Vagina (tissue), 2 donors: ENCODE results near the gene C1QTNF2.

Experiments used
- POLR2A ChIP-seq, 2 donors: fragments of 450-650 bp; IDR thresholded peaks; one replicate each; pipeline ENCODE4 v1.6.1; 2017; ENCODE audit warnings: antibody characterized with exemption in 2 of 2, mild to moderate bottlenecking in 2 of 2, moderate library complexity in 2 of 2
- POLR2AphosphoS5 ChIP-seq, 2 donors: sonication (generic); formaldehyde crosslinking; IDR thresholded peaks; one replicate each; pipeline ENCODE4 v1.9.0; 2017; ENCODE audit warnings: antibody characterized with exemption in 2 of 2, mild to moderate bottlenecking in 2 of 2, low read depth in 1 of 2; ENCODE audit not compliant: insufficient read depth in 1 of 2
- TF ChIP-seq, protein P1 (sequence below), 3 experiments: fragments of 450-650 bp in 2 of 3; fragments of 200-600 bp in 1 of 3; sonication (generic) in 1 of 3; IDR thresholded peaks; one replicate each; pipeline ENCODE4 v1.5.1; 2017 to 2019; ENCODE audit warnings: antibody characterized with exemption in 3 of 3, mild to moderate bottlenecking in 2 of 3, moderate library complexity in 2 of 3

DNA sequence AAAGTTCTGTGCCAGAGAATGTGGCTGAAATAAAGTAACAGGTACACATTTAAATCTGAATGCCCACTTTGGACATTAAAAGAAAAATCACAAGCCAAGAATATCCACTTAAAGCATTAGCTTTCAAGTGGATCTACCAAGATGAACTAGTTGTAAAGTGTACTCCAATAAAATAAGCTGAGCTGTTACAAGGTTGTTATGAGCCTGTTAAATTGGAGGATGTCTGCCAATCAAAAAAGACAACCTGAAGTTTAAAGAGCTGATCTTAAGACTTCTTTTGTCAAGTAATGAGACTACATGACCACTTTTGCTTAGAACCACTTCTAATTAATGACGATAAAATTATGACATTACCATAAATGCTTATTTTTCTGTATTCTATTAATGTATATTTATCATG, 27.1 kb upstream of the C1QTNF2 start:
- TF ChIP-seq, protein P1, sequence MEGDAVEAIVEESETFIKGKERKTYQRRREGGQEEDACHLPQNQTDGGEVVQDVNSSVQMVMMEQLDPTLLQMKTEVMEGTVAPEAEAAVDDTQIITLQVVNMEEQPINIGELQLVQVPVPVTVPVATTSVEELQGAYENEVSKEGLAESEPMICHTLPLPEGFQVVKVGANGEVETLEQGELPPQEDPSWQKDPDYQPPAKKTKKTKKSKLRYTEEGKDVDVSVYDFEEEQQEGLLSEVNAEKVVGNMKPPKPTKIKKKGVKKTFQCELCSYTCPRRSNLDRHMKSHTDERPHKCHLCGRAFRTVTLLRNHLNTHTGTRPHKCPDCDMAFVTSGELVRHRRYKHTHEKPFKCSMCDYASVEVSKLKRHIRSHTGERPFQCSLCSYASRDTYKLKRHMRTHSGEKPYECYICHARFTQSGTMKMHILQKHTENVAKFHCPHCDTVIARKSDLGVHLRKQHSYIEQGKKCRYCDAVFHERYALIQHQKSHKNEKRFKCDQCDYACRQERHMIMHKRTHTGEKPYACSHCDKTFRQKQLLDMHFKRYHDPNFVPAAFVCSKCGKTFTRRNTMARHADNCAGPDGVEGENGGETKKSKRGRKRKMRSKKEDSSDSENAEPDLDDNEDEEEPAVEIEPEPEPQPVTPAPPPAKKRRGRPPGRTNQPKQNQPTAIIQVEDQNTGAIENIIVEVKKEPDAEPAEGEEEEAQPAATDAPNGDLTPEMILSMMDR (IDR thresholded peaks at IDR 0.05) = no peak
- TF ChIP-seq POLR2A (IDR thresholded peaks at IDR 0.05) = no peak
- no peak for TF ChIP-seq POLR2AphosphoS5 (IDR thresholded peaks at IDR 0.05; ENCODE audit: insufficient read depth in 1 of 2, low read depth in 1 of 2)
